SH-SY5Y (cell line): ENCODE data around the gene RMP24.

ENCODE experiments used
- GATA2 ChIP-seq: IDR thresholded peaks from 2 replicates; pipeline ENCODE4 v1.6.1; 2011; ENCODE audit warnings: mild to moderate bottlenecking, low read depth, low read length
- GATA3 ChIP-seq: IDR thresholded peaks from 2 replicates; pipeline ENCODE4 v1.6.1; 2011; ENCODE audit warnings: low read depth, mild to moderate bottlenecking, low read length, moderate library complexity

DNA sequence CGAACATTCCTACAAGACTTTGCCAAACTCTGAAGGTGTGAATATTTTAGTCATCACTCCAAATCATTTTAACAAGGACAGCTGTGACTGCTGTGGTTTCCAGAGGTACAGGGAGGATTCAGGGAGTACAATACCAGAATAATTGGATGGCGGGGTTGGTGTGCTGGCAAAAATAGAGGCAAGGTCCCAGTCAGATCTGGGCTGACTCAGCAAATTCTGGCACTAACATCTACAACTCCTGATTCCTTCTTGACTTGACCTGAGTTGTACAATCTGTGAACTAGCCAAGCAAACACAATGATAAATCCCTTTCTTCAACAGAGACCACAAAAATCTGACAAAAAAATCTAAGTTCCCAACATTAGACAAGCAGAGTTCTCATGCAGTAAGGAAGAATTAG is 40.4 kb downstream of the RMP24 start:
- TF ChIP-seq GATA2 (no peak), GATA3 (no peak)
